GM12864 (cell line): ENCODE measurements around the gene TRAPPC5.

Experiments
- DNase-seq: peaks from one replicate; pipeline ENCODE4 v3.0.0-alpha.2; 2011; ENCODE audit warnings: low read depth
- H3K4me3 ChIP-seq: 2 replicates; pipeline ENCODE4 v1.5.1; 2011; ENCODE audit warnings: mild to moderate bottlenecking, low read depth, low read length, control low read depth
- CTCF ChIP-seq: IDR thresholded peaks from 2 replicates; pipeline ENCODE4 v1.5.1; 2011; ENCODE audit warnings: low read depth, mild to moderate bottlenecking, moderate library complexity, low read length, control low read depth, inconsistent platforms; ENCODE audit errors: missing control alignments

TRAPPC5 gene

GRCh38 chr19:7701049-7701653 lies 20.5 kb downstream of the TRAPPC5 start:
- no peak for TF ChIP-seq CTCF

GRCh38 chr19:7701654-7702457 lies 21.2 kb downstream of the TRAPPC5 start, which contains the start of gene FCER2:
Gene FCER2, minus strand, starts transcription at chr19:7702131. Its CDS starts 2,371 bp downstream, at chr19:7699760.
- peak; percentile 98 for DNase-seq
- TF ChIP-seq CTCF = no peak
- H3K4me3 ChIP-seq = peak within 1 kb of the TSS; percentile 57

More at GRCh38 chr19:7701049-7701653, 20.5 kb downstream of the TRAPPC5 start:
- DNase-seq = no peak
- H3K4me3 ChIP-seq = peak overlapping the region; percentile 57

- no peak overlapping the region for H3K4me3 ChIP-seq
- DNase-seq = no peak
- no peak for TF ChIP-seq CTCF
Observed at GRCh38 chr19:7703332-7703731, 22.7 kb downstream of the TRAPPC5 start.

- no peak for TF ChIP-seq CTCF
- H3K4me3 ChIP-seq = no peak overlapping the region
- DNase-seq = no peak
Observed at GRCh38 chr19:7704280-7705060, 23.8 kb downstream of the TRAPPC5 start.

- TF ChIP-seq CTCF = no peak
- DNase-seq = peak; percentile 95
- no peak overlapping the region for H3K4me3 ChIP-seq
Observed at GRCh38 chr19:7705387-7706187, 25.0 kb downstream of the TRAPPC5 start.

GRCh38 chr19:7706188-7706954 lies 25.7 kb downstream of the TRAPPC5 start:
- no peak for DNase-seq
- no peak overlapping the region for H3K4me3 ChIP-seq
- no peak for TF ChIP-seq CTCF
